Ishikawa (cell line): ENCODE measurements around the gene SLC22A17.
A peak's percentile ranks its signal among the peaks of the same experiment; 100 is the strongest.

Source experiments
- CEBPB ChIP-seq: IDR thresholded peaks from 2 replicates; pipeline ENCODE4 v1.6.1; 2012
- CREB1 ChIP-seq: IDR thresholded peaks from 2 replicates; pipeline ENCODE4 v1.6.1; 2012; ENCODE audit warnings: low read depth
- EGR1 ChIP-seq: IDR thresholded peaks from 2 replicates; pipeline ENCODE4 v1.6.1; 2012
- FOXM1 ChIP-seq: IDR thresholded peaks from 2 replicates; pipeline ENCODE4 v1.6.1; 2012; ENCODE audit warnings: low read depth, borderline replicate concordance
- MAX ChIP-seq: IDR thresholded peaks from 2 replicates; pipeline ENCODE4 v1.6.1; 2012
- NFIC ChIP-seq: IDR thresholded peaks from 2 replicates; pipeline ENCODE4 v1.6.1; 2012
- RAD21 ChIP-seq: IDR thresholded peaks from 2 replicates; pipeline ENCODE4 v1.6.1; 2012; ENCODE audit warnings: low read depth
- REST ChIP-seq: IDR thresholded peaks from 2 replicates; pipeline ENCODE4 v1.6.1; 2012; ENCODE audit warnings: low read depth, mild to moderate bottlenecking
- TAF1 ChIP-seq: IDR thresholded peaks from 2 replicates; pipeline ENCODE4 v1.6.1; 2012; ENCODE audit warnings: low read depth, mild to moderate bottlenecking
- TEAD4 ChIP-seq: IDR thresholded peaks from 2 replicates; pipeline ENCODE4 v1.6.1; 2012
- USF1 ChIP-seq: IDR thresholded peaks from 2 replicates; pipeline ENCODE4 v1.6.1; 2012
- YY1 ChIP-seq: IDR thresholded peaks from 2 replicates; pipeline ENCODE4 v1.6.1; 2012; ENCODE audit warnings: low read depth
- ZBTB7A ChIP-seq: IDR thresholded peaks from 2 replicates; pipeline ENCODE4 v1.6.1; 2012; ENCODE audit warnings: low read depth

SLC22A17 gene

GRCh38 chr14:23299986-23300686 lies 52.6 kb downstream of the SLC22A17 start:
- TF ChIP-seq REST: no peak

- TF ChIP-seq YY1 (no peak), RAD21 (peak; percentile 23; the same call in 1 of the 2 replicates)
Observed at GRCh38 chr14:23299211-23299957, 53.3 kb downstream of the SLC22A17 start.

GRCh38 chr14:23297611-23298277 lies 54.9 kb downstream of the SLC22A17 start:
- TF ChIP-seq CEBPB: no peak

- TF ChIP-seq MAX (no peak), RAD21 (no peak), CREB1 (no peak), REST (no peak), FOXM1 (no peak), NFIC (no peak), TEAD4 (no peak), CEBPB (no peak), USF1 (no peak), TAF1 (no peak), EGR1 (no peak), ZBTB7A (no peak)
Observed at GRCh38 chr14:23297096-23297495, 55.6 kb downstream of the SLC22A17 start.
